Panc1 (cell line): ENCODE results near the gene CAMK1G. TPM values are rescaled to one million over a fixed set of nuclear protein-coding genes. Genes with fewer than 3 reads are reported as not detected.

ENCODE experiments used
- ATAC-seq: fragments of 200-7000 bp; cut with Tn5 transposase; 2 replicates; pipeline ENCODE4 v1.9.1; 2020; ENCODE audit warnings: mild to moderate bottlenecking, moderate library complexity
- BruUV-seq: library from RNA; stranded (reverse); fragments of 400-500 nt; replicated peaks from 2 replicates; lab custom pipeline; 2021; lab: Mats Ljungman, UMichigan
- CTCF ChIA-PET: fragments of 300-600 bp; sonication (Branson Sonifier 250); formaldehyde crosslinking; loops from one replicate; lab custom pipeline; 2022; ENCODE audit warnings: antibody characterized with exemption; lab: Charles Lee
- POLR2A ChIA-PET: fragments of 300-600 bp; sonication (Branson Sonifier 250); formaldehyde crosslinking; loops from one replicate; lab custom pipeline; 2022; ENCODE audit warnings: antibody characterized with exemption; lab: Charles Lee
- DNase-seq: peaks from one replicate; pipeline ENCODE4 v3.0.0-alpha.2; 2010; ENCODE audit warnings: low read depth, low spot score
- H3K27ac ChIP-seq: 2 replicates; pipeline ENCODE4 v1.5.1; 2011; ENCODE audit warnings: mild to moderate bottlenecking, low read length, inconsistent platforms
- H3K27me3 ChIP-seq: fragments of 200-500 bp; sonication (Bioruptor generic); 2 replicates; pipeline ENCODE4 v1.6.0; 2014; ENCODE audit warnings: low read length, inconsistent platforms; ENCODE audit not compliant: control insufficient read depth, insufficient read depth
- H3K36me3 ChIP-seq: fragments of 200-500 bp; sonication (Bioruptor generic); 2 replicates; pipeline ENCODE4 v1.5.1; 2014; ENCODE audit warnings: inconsistent platforms, mild to moderate bottlenecking, low read length, moderate library complexity; ENCODE audit not compliant: control insufficient read depth, insufficient read depth
- H3K4me1 ChIP-seq: 2 replicates; pipeline ENCODE4 v1.5.1; 2011; ENCODE audit warnings: inconsistent platforms, mild to moderate bottlenecking, low read length, moderate library complexity; ENCODE audit not compliant: control insufficient read depth, insufficient read depth
- H3K4me3 ChIP-seq, 2 experiments: 2 replicates each; pipeline ENCODE4 v1.5.1; 2011 to 2012; ENCODE audit warnings: low read depth in 2 of 2, low read length in 2 of 2, mild to moderate bottlenecking in 2 of 2, inconsistent platforms in 1 of 2, moderate library complexity in 1 of 2
- H3K9me3 ChIP-seq: fragments of 200-500 bp; sonication (Bioruptor generic); 2 replicates; pipeline ENCODE4 v1.5.1; 2014; ENCODE audit warnings: low read depth, mild to moderate bottlenecking, inconsistent platforms, low read length, moderate library complexity; ENCODE audit not compliant: control insufficient read depth, insufficient read depth
- POLR2AphosphoS5 ChIP-seq: IDR thresholded peaks from 2 replicates; pipeline ENCODE4 v1.6.1; 2012; ENCODE audit warnings: mild to moderate bottlenecking, low read depth, low read length, moderate library complexity
- SIN3A ChIP-seq: IDR thresholded peaks from 2 replicates; pipeline ENCODE4 v1.6.1; 2012; ENCODE audit warnings: low read depth, mild to moderate bottlenecking, low read length, moderate library complexity, borderline replicate concordance; ENCODE audit not compliant: insufficient read depth
- TCF7L2 ChIP-seq: IDR thresholded peaks from 2 replicates; pipeline ENCODE4 v1.6.1; 2011; ENCODE audit warnings: mild to moderate bottlenecking, low read depth, low read length, inconsistent platforms
- in situ Hi-C: cut with HindIII; loops from 2 replicates; pipeline ENCODE4 v1.10.0; 2016; ENCODE audit warnings: low sequenced_read_pairs, low pct_unique_long_range_greater_than_20kb
- intact Hi-C: fragments of 100-400 bp; cut with micrococcal nuclease; formaldehyde crosslinking; loops from one replicate; pipeline ENCODE4 v1.10.0; 2022; ENCODE audit not compliant: unreplicated experiment
- total RNA-seq: library from RNA; stranded (reverse); gene quantifications from one replicate; pipeline ENCODE4 v1.2.1, GENCODE V29; 2021; ENCODE audit not compliant: unreplicated experiment
- TF ChIP-seq, protein P1 (sequence below): fragments of 450-650 bp; IDR thresholded peaks from 2 replicates; pipeline ENCODE4 v1.5.1; 2017; ENCODE audit warnings: mild to moderate bottlenecking
- TF ChIP-seq, protein P2 (sequence below), 2 experiments: IDR thresholded peaks; 2 replicates each; pipeline ENCODE4 v1.6.1; 2011 to 2012; ENCODE audit warnings: low read depth in 2 of 2, control low read depth in 1 of 2, low read length in 1 of 2, mild to moderate bottlenecking in 1 of 2, moderate library complexity in 1 of 2; ENCODE audit not compliant: insufficient read depth in 1 of 2

Gene CAMK1G
- total RNA-seq, 1 experiment from 2014 or later = not detected

DNA sequence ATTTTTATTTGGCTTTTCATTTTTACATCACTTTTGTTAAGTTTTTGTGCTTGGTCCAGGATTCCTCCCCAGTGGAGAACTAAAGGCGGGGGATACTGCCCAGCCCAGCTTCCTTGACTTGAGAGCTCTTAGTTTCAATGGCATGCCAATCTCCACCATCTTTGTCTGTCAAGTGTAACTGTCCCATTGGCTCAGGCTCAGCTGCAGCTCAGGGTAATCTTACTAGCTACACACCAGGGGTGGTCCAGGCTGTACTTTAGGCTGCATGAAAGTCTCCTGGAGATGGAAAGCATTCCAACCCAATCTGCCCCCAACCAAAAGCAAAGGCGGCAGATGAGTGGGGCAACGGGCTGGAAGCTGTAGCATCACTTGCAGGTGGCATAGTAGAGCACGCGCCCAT is 31.4 kb downstream of the CAMK1G start:
- DNase-seq (no peak), ATAC-seq (no peak)
- BruUV-seq = no TSS peak
- ChIA-PET CTCF (no interaction called here), POLR2A (no interaction called here)
- TF ChIP-seq, protein P1, sequence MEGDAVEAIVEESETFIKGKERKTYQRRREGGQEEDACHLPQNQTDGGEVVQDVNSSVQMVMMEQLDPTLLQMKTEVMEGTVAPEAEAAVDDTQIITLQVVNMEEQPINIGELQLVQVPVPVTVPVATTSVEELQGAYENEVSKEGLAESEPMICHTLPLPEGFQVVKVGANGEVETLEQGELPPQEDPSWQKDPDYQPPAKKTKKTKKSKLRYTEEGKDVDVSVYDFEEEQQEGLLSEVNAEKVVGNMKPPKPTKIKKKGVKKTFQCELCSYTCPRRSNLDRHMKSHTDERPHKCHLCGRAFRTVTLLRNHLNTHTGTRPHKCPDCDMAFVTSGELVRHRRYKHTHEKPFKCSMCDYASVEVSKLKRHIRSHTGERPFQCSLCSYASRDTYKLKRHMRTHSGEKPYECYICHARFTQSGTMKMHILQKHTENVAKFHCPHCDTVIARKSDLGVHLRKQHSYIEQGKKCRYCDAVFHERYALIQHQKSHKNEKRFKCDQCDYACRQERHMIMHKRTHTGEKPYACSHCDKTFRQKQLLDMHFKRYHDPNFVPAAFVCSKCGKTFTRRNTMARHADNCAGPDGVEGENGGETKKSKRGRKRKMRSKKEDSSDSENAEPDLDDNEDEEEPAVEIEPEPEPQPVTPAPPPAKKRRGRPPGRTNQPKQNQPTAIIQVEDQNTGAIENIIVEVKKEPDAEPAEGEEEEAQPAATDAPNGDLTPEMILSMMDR = no peak
- TF ChIP-seq POLR2AphosphoS5 = no peak
- TF ChIP-seq, protein P2, sequence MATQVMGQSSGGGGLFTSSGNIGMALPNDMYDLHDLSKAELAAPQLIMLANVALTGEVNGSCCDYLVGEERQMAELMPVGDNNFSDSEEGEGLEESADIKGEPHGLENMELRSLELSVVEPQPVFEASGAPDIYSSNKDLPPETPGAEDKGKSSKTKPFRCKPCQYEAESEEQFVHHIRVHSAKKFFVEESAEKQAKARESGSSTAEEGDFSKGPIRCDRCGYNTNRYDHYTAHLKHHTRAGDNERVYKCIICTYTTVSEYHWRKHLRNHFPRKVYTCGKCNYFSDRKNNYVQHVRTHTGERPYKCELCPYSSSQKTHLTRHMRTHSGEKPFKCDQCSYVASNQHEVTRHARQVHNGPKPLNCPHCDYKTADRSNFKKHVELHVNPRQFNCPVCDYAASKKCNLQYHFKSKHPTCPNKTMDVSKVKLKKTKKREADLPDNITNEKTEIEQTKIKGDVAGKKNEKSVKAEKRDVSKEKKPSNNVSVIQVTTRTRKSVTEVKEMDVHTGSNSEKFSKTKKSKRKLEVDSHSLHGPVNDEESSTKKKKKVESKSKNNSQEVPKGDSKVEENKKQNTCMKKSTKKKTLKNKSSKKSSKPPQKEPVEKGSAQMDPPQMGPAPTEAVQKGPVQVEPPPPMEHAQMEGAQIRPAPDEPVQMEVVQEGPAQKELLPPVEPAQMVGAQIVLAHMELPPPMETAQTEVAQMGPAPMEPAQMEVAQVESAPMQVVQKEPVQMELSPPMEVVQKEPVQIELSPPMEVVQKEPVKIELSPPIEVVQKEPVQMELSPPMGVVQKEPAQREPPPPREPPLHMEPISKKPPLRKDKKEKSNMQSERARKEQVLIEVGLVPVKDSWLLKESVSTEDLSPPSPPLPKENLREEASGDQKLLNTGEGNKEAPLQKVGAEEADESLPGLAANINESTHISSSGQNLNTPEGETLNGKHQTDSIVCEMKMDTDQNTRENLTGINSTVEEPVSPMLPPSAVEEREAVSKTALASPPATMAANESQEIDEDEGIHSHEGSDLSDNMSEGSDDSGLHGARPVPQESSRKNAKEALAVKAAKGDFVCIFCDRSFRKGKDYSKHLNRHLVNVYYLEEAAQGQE (IDR thresholded peaks at IDR 0.05; ENCODE audit: insufficient read depth in 1 of 2, low read depth in 2 of 2, low read length in 1 of 2) = no peak
- TF ChIP-seq SIN3A = no peak
- TF ChIP-seq TCF7L2 = no peak
- Histone ChIP-seq H3K9me3 (no peaks in the 10 kb centered on the region), H3K36me3 (no peaks in the 10 kb centered on the region), H3K27me3 (no peaks in the 10 kb centered on the region; the same call in 1 of the 2 replicates), H3K4me1 (no peaks in the 10 kb centered on the region), H3K4me3 (no peak overlapping the region), H3K27ac (no peak overlapping the region)
- in situ Hi-C loops (no loop called here), intact Hi-C loops (no loop called here)

DNA sequence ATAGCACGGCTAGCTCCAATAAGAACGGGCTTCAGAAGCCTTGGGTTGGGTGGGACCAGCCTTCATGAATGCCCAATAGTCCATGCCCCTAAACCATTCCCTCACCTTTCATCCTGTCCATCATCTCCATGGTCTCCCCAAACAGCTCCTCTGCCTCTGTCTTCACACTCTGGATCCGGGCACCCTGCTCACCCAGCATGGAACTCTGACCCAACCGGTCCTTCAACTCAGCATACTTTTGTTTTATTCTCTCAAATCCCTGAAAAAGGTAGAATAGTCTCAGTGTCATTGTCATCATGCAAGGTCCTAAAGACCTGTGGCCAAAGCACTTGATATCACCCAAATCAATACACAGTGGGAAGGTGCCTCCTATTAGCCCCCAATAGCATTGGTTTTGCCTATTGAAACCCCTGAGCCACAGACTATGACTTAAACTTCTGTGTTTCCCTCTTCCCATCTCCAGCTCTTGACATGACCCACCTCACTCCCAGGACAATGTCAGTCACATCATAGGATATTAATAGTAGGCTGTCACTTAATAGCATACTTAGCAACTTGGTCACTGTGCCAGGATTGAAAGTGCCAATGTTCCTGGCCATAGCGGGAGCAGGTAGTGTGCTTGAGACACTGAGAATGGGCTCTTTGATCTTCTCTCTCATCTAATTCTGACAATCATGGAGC is 33.0 kb downstream of the CAMK1G start:
- no peaks in the 10 kb centered on the region for H3K4me1 ChIP-seq
- H3K4me3 ChIP-seq = no peak overlapping the region
- BruUV-seq = no TSS peak
- TF ChIP-seq, protein P2 (IDR thresholded peaks at IDR 0.05; ENCODE audit: insufficient read depth in 1 of 2, low read depth in 2 of 2, low read length in 1 of 2) = no peak
- TF ChIP-seq POLR2AphosphoS5 = no peak
- no peak for TF ChIP-seq SIN3A
- no peak for TF ChIP-seq TCF7L2
- TF ChIP-seq, protein P1 = no peak
- CTCF ChIA-PET = no interaction called here
- H3K36me3 ChIP-seq = no peaks in the 10 kb centered on the region
- in situ Hi-C loops (no loop called here), intact Hi-C loops (no loop called here)
- no peak overlapping the region for H3K27ac ChIP-seq
- DNase-seq = no peak
- no peaks in the 10 kb centered on the region for H3K9me3 ChIP-seq
- ATAC-seq = no peak
- no peaks in the 10 kb centered on the region; the same call in 1 of the 2 replicates for H3K27me3 ChIP-seq
- POLR2A ChIA-PET = interaction anchor here (0.6 kb wide), 1 partner anchor 148 kb away, joined by 13 read pairs; no protein-coding TSS in a partner anchor
